ENCODE data around the gene MANSC1.
"Not testable (repeated sequence)": the region's sequence is repeated elsewhere in the genome, so short reads cannot be mapped to it uniquely, and the experiment has no call there.

Gene MANSC1

DNA sequence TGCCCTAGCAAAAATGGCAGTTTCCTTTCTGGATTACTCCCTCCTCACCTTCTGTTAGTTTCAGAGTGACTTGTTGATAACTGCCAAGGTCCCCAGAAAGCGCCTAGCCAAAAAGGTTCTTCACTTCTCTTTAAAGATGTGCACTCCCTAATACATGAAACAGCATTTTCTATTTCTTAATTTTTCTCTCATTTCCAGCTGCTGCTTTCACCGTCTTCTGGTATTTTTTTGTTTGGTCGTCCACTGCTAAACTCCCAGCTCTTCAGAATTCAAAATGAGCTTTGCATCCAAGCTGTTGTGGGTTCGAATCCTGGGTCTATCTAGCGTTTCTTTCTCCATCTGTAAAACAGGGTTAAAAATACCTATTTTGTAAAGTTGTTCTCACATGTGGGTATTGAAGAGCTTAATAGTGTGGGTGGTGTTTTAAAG lies 6.4 kb upstream of the MANSC1 start (continued):
- TF ChIP-seq, protein P1, sequence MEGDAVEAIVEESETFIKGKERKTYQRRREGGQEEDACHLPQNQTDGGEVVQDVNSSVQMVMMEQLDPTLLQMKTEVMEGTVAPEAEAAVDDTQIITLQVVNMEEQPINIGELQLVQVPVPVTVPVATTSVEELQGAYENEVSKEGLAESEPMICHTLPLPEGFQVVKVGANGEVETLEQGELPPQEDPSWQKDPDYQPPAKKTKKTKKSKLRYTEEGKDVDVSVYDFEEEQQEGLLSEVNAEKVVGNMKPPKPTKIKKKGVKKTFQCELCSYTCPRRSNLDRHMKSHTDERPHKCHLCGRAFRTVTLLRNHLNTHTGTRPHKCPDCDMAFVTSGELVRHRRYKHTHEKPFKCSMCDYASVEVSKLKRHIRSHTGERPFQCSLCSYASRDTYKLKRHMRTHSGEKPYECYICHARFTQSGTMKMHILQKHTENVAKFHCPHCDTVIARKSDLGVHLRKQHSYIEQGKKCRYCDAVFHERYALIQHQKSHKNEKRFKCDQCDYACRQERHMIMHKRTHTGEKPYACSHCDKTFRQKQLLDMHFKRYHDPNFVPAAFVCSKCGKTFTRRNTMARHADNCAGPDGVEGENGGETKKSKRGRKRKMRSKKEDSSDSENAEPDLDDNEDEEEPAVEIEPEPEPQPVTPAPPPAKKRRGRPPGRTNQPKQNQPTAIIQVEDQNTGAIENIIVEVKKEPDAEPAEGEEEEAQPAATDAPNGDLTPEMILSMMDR (tag by site-specific recombination; IDR thresholded peaks at IDR 0.05), result no peak
- TF ChIP-seq ZNF571 (tag by site-specific recombination; IDR thresholded peaks at IDR 0.05) (no peak), YY2 (tag by site-specific recombination; IDR thresholded peaks at IDR 0.05) (no peak)

DNA sequence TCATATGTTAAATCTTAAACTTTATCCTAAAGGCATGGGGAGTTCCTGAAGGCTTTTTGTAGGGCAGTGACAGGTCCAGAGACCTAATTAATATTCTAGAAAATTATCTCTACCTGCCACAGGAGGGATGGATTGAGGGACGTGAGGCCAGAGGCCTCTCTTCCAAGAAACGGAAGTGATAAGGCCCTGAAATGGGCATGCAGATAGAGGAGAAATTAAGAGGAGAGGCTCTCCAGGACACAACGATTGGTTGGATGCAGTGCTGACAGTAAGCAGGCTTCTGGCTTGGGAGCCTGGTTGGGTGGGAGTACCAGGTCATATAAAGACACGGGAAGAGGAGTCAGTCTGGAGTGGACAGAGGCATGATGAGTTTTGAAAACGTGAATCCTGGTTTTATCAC lies 3.8 kb upstream of the MANSC1 start:
- ChIA-PET POLR2A (no interaction called here), CTCF (no interaction called here)
- Histone ChIP-seq H3K4me3 (ENCODE audit: low read depth, low read length) (no peak overlapping the region), H3K4me1 (ENCODE audit: control insufficient read depth, insufficient read depth, low read length) (peaks cover 8% of the 10 kb centered on the region), H3K27ac (ENCODE audit: extremely low read depth, low read depth, low read length) (no peak overlapping the region), H3K9me3 (ENCODE audit: control insufficient read depth, insufficient read depth, low read depth, low read length) (no peaks in the 10 kb centered on the region), H3K36me3 (ENCODE audit: control insufficient read depth in 2 of 2, insufficient read depth in 1 of 2, low read length in 2 of 2) (no peaks in the 10 kb centered on the region)
- no peak for TF ChIP-seq ZNF19 (tag by site-specific recombination; IDR thresholded peaks at IDR 0.05; ENCODE audit: low read depth)

DNA sequence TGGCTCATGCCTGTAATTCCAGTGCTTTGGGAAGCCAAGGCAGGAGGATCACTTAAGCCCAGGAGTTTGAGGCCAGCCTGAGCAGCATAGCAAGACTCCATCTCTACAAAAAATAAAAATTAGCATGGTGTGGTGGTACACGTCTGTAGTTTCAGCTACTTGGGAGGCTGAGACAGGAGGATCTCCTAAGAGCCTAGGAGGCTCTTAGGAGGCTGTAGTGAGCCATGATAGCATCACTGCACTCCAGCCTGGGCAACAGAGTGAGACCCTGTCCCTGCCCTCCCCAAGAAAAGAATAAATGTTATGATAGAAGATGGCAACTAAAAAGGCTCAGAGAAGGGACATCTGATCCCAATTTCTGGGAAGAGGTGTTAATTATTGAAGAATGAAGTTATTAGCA lies 3.2 kb upstream of the MANSC1 start:
- Histone ChIP-seq H3K4me1 (ENCODE audit: control insufficient read depth, insufficient read depth, low read length) (peaks cover 7% of the 10 kb centered on the region), H3K4me3 (ENCODE audit: low read depth, low read length) (no peak overlapping the region), H3K9me3 (ENCODE audit: control insufficient read depth, insufficient read depth, low read depth, low read length) (no peaks in the 10 kb centered on the region), H3K36me3 (ENCODE audit: control insufficient read depth in 2 of 2, insufficient read depth in 1 of 2, low read length in 2 of 2) (no peaks in the 10 kb centered on the region), H3K27ac (ENCODE audit: extremely low read depth, low read depth, low read length) (no peak overlapping the region)
- ChIA-PET CTCF (no interaction called here), POLR2A (no interaction called here)
- TF ChIP-seq REPIN1 (tag by site-specific recombination; IDR thresholded peaks at IDR 0.05; ENCODE audit: low read depth), result no peak
- TF ChIP-seq ZNF121 (tag by site-specific recombination; IDR thresholded peaks at IDR 0.05), result 0 out of 2 replicates have a peak, but pooled peaks have one; percentile 27

DNA sequence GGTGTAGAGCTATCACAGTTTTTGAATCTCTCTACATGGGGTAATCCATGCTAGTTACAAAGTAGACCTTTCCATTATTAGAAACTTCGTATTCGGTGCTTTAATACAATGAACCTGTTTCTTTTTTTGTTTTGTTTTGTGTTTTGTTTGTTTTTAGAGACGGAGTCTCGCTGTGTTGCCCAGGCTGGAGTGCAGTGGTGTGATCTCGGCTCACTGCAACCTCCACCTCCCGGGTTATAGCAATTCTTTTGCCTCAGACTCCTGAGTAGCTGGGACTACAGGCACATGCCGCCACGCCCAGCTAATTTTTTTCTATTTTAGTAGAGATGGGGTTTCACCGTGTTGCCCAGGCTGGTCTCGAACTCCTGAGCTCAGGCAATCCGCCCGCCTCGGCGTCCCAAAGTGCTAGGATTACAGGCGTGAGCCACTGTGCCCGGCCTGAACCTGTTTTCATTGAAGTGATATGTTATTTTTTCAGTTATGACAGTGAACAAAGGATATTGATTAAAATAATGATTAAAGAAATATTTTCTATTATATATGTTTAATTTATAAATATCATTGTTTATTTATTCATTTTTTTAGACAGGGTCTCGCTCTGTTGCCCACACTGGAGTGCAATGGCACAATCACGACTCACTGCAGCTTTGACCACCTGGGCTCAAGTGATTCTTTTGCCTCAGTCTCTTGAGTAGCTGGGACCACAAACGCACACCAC lies 1.6 kb upstream of the MANSC1 start:
- H3K9me3 ChIP-seq (ENCODE audit: control insufficient read depth, insufficient read depth, low read depth, low read length); H3K4me3 ChIP-seq (ENCODE audit: low read depth, low read length); H3K36me3 ChIP-seq (ENCODE audit: control insufficient read depth in 2 of 2, insufficient read depth in 1 of 2, low read length in 2 of 2); H3K4me1 ChIP-seq (ENCODE audit: control insufficient read depth, insufficient read depth, low read length); H3K27ac ChIP-seq (ENCODE audit: extremely low read depth, low read depth, low read length): not testable (repeated sequence)
- CTCF ChIA-PET, result interaction anchor here (0.6 to 1.1 kb wide), 3 partner anchors 23 to 315 kb away, joined by 3 to 10 read pairs (median 5); no protein-coding TSS in a partner anchor
- POLR2A ChIA-PET, result interaction anchor here (0.7 kb wide), 1 partner anchor 34 kb away, joined by 3 read pairs; no protein-coding TSS in a partner anchor

DNA sequence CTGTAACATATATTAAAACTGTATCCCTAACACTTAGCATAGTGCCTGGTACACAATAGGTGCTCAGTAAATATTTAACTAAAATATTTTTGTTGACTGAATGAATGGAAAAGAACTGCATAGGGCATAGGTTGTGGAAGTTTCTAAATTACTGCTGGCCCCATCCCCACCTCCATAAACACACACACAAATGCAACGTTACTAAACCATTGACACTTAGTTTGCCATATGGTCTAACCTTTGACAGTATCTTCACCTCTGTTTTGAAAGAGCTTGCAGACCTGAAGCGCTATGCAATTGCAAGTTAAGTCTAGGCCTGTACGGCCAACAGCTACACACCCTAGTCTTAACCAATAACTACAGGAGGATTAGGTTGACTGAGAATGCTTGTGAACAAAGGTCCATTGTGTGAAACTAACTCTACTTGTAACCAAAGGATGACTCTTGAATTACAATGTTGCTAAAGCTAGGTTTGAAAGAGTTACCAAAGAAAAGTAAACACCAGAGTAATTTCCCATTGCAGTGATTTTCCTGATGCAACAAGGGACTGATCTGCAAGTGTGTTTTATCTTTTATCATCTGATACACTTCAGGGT lies 924 bp upstream of the MANSC1 start:
- 0 out of 2 replicates have a peak overlapping the region, but pooled peaks have one; percentile 69 for H3K27ac ChIP-seq (ENCODE audit: extremely low read depth, low read depth, low read length)
- H3K36me3 ChIP-seq (ENCODE audit: control insufficient read depth in 2 of 2, insufficient read depth in 1 of 2, low read length in 2 of 2), result no peaks in the 10 kb centered on the region
- TF ChIP-seq ZNF664 (tag by site-specific recombination; IDR thresholded peaks at IDR 0.05) (peak; percentile 97), KLF9 (tag by site-specific recombination; IDR thresholded peaks at IDR 0.05; ENCODE audit: low read depth) (no peak), GFI1B (tag by site-specific recombination; IDR thresholded peaks at IDR 0.05) (peak; percentile 28; the same call in 1 of the 2 replicates), ZNF654 (tag by site-specific recombination; IDR thresholded peaks at IDR 0.05; ENCODE audit: low read depth) (no peak), ZNF350 (tag by site-specific recombination; IDR thresholded peaks at IDR 0.05) (no peak), ZNF624 (tag by site-specific recombination; IDR thresholded peaks at IDR 0.05) (no peak)
- TF ChIP-seq, protein P2, sequence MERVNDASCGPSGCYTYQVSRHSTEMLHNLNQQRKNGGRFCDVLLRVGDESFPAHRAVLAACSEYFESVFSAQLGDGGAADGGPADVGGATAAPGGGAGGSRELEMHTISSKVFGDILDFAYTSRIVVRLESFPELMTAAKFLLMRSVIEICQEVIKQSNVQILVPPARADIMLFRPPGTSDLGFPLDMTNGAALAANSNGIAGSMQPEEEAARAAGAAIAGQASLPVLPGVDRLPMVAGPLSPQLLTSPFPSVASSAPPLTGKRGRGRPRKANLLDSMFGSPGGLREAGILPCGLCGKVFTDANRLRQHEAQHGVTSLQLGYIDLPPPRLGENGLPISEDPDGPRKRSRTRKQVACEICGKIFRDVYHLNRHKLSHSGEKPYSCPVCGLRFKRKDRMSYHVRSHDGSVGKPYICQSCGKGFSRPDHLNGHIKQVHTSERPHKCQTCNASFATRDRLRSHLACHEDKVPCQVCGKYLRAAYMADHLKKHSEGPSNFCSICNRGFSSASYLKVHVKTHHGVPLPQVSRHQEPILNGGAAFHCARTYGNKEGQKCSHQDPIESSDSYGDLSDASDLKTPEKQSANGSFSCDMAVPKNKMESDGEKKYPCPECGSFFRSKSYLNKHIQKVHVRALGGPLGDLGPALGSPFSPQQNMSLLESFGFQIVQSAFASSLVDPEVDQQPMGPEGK (tag by site-specific recombination; IDR thresholded peaks at IDR 0.05), result no peak
- POLR2A ChIA-PET, result interaction anchor here (0.6 kb wide), 3 partner anchors 9 to 372 kb away, joined by 3 to 4 read pairs (median 3); no protein-coding TSS in a partner anchor
- no peaks in the 10 kb centered on the region for H3K9me3 ChIP-seq (ENCODE audit: control insufficient read depth, insufficient read depth, low read depth, low read length)
- peaks cover 3% of the 10 kb centered on the region; the same call in 1 of the 2 replicates for H3K4me1 ChIP-seq (ENCODE audit: control insufficient read depth, insufficient read depth, low read length)
- CTCF ChIA-PET, result interaction anchor here (0.6 to 1.1 kb wide), 3 partner anchors 23 to 315 kb away, joined by 3 to 10 read pairs (median 5); no protein-coding TSS in a partner anchor
- H3K4me3 ChIP-seq (ENCODE audit: low read depth, low read length), result no peak overlapping the region

All from HEK293 (cell line).